T-helper 1 cell (primary cell): ENCODE results near the gene STAMBP.
A peak's percentile ranks its signal among the peaks of the same experiment; 100 is the strongest.
"Not testable (repeated sequence)": the region's sequence is repeated elsewhere in the genome, so short reads cannot be mapped to it uniquely, and the experiment has no call there.

Source experiments
- DNase-seq, 5 donors: peaks; one replicate each; pipeline ENCODE4 v3.0.0-alpha.2; 2012 to 2020
- total RNA-seq, 4 donors: gene quantifications; one replicate each; lab custom pipeline; 2026; lab: John Stamatoyannopoulos, UW

STAMBP gene
- total RNA-seq = 30.1 to 55.7 (median 44.5) reads per million in 4 donors

GRCh38 chr2:73828818-73829570 is at the start of gene STAMBP:
STAMBP (plus strand) TSS chr2:73828961; CDS start chr2:73830857, 1,896 bp downstream.
- peak; percentile 80 to 94 (median 90) for DNase-seq

- DNase-seq = peak; percentile 89 to 96 (median 93)
These were observed 49.1 kb upstream of the STAMBP start, which contains the start of gene DUSP11 for GRCh38 chr2:73779467-73780236. DUSP11 (minus strand) TSS chr2:73780103; CDS start chr2:73779974, 129 bp downstream.

- no peak for DNase-seq
These were observed 48.6 kb upstream of the STAMBP start for GRCh38 chr2:73780237-73780582.

- DNase-seq = not testable (repeated sequence)
These were observed 45.4 kb upstream of the STAMBP start for GRCh38 chr2:73783402-73783801.

DNA sequence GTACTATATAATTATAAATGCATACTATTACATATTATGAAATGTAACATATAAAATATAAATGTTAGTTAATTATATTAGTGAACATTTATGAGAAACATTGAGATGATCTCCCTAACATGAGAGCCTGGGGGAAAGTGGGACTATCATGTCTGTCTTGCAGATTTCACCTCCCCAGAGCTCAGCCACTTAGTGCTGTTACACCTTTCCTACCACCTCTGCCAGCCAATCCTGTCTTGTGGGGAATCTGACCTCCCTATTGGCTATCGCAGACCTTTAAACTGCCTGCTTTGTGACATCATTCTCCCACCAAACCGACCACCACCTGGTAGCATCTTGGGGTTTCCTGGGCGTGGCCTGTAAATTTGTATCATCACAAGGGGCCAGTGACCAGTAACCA is 44.9 kb upstream of the STAMBP start, which contains the start of gene C2orf78:
TSS of gene C2orf78 (plus strand) at position 301 of the 400 bp plus-strand sequence. CDS start 127 bp downstream, outside the sequence.
- DNase-seq = not testable (repeated sequence)

DNA sequence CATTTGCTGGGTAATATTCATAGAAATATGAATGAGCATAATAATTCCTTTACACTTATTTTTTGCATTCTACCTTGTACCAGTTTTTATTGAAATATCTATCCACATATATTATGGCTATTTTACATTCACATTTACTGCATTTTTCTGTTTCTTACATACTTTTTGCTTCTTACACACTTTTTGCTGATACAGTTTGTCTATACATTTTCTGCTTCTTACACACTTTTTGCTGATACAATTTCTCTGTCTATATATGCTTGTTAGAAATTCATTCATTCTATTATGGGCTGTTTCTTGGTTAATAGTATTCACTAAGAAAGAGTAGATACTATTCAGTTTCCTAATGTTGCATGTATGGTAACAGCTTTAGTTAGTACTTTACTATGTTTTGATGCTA is 16.9 kb upstream of the STAMBP start:
- DNase-seq = no peak

DNA sequence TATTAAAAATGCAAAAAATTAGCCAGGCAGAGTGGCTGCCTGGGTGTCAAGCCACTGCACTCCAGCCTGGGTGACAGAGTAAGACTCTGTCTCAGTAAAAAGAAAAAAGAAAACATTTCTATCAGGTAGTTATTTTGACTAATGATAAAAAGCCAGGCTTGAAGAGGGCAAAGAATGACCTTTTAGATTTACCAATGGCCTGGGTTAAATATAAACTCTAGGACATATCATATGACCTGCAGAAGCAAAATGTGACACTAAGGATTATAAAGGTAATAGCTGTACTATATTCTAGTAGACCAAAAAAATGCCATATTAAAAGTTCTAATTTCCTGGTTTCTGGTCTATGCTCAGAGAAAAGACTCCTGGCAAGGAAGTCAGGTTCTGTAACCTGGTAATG is 16.1 kb upstream of the STAMBP start:
- DNase-seq = no peak

- DNase-seq = no peak
These were observed 10.5 kb upstream of the STAMBP start for GRCh38 chr2:73818296-73818695.

- peak in 1 of 5 donors; percentile 53 for DNase-seq
These were observed 7.5 kb upstream of the STAMBP start for GRCh38 chr2:73821227-73821626.

DNA sequence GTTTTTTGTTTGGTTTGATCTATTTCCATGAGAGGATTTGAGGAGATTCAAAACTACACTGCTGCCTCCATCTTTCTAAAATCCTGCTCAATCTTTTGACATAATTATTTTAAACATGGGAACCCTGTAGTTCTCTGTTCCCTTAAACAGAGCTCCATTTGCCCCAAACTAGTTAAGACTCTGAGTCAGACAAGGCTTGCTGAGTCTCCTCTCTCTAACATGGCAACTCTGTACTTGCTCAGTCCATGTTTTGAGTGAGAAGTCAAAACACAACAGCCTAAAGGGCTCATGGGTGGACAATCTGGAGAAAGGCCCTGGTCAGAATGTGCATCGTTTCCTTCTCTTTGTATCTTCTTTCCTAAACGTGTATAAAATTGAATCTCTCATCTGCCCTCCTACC is 7.1 kb upstream of the STAMBP start:
- DNase-seq = no peak

GRCh38 chr2:73822276-73822675 is 6.5 kb upstream of the STAMBP start:
- DNase-seq = peak in 1 of 5 donors; percentile 39

DNA sequence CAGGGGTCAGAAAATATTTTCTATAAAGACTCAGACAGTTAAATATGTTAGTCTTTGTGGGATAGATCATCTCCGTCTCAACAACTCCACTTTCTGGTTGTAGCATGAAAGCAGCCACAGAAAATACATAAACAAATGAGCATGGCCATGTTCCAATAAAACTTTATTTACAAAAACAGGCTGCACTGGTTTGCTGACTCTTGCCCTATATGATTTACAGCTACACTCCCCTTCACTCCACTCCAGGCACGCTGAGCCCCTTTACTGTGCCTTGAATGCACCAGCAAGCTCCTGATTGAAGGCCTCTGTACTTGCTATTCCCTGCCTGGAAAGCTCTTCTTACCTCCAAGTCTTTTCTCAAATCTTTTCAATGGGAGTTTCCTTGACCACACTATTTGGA is 5.8 kb upstream of the STAMBP start:
- no peak for DNase-seq

GRCh38 chr2:73823416-73823815 is 5.3 kb upstream of the STAMBP start:
- no peak for DNase-seq

DNA sequence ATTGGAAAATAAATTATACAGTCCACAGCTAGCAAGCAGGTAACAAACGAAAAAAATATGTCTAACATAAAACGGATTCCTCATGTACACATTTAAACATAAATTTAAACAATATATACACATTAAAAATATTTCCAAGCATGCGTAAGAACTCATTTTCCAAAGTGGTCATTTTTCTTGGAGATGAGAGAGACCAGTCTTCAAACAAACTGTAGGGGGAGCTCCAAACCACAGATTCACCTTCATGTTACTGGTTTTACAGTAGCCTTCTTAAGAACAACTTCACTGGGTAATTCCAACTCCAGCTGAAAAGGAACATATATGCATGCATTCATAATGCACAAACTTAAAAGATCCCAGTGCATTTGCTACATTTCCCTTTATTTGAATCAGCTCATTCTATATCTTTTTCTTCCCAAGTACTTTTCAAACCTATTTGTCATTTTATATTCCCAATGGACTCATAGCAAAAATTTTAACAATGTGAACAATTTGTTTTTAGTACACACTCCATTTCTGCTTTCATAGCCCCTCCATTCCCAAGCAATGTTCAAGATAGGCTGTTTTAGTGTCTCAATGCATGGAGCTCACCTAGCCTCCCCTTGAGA is 4.7 kb upstream of the STAMBP start:
- peak in 3 of 5 donors; percentile 21 to 72 (median 41) for DNase-seq

GRCh38 chr2:73825408-73825807 is 3.4 kb upstream of the STAMBP start:
- no peak for DNase-seq

- peak in 1 of 5 donors; percentile 45 for DNase-seq
These were observed 1.7 kb upstream of the STAMBP start for GRCh38 chr2:73827018-73827417.

GRCh38 chr2:73827660-73828388 is 937 bp upstream of the STAMBP start:
- DNase-seq = no peak

DNA sequence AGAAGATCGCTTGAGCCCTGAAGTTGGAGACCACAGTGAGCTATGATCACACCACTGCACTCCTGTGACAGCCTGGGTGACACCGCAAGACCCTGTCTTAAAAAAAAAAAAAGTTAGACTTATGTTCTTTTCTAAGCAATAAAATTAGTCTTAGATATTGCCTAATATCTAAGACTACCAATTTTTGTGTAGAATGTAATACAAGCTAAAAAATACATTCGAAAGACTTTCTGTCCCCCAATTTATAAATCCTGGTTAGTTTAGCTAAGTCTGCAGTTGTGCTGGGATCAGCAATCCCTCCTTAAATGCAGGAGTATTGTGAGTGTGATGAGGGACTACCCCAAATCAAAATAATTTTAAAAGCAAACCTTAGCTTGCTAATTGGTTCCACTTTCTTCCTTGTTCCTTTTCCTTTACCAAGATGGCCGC is 358 bp upstream of the STAMBP start:
- DNase-seq = no peak

DNA sequence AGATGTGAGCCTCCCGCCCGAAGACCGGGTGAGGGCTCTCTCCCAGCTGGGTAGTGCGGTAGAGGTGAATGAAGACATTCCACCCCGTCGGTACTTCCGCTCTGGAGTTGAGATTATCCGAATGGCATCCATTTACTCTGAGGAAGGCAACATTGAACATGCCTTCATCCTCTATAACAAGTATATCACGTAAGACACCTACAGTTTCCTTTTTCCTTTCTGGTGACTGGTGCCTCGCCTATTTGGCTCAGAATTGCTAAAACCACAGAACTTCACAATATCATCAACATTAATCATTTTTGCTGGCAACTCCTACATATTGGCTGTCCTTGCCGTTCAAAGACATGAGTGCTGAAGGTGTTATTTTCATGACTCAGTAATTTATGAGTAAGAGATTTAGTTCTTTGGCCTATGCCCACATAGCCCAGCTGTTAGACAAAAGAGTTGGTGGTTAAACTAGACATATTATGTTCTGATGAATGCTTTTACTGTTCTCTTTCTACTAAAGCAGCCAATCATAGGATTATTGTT is 2.2 kb downstream of the STAMBP start:
- peak in 1 of 5 donors; percentile 36 for DNase-seq

GRCh38 chr2:73832930-73833329 is 4.2 kb downstream of the STAMBP start:
- DNase-seq = no peak

GRCh38 chr2:73836141-73836943 is 7.6 kb downstream of the STAMBP start:
- DNase-seq = no peak
